K562 (cell line): Measurements from ENCODE around the gene SLC16A2. TPM values are rescaled to one million over a fixed set of nuclear protein-coding genes. Genes with fewer than 3 reads are reported as not detected.

ENCODE experiments used
- ATAC-seq: fragments of 200-7000 bp; cut with Tn5 transposase; 3 replicates; pipeline ENCODE4 v1.9.1; 2020; ENCODE audit warnings: moderate library complexity
- BruUV-seq: library from RNA; stranded (reverse); fragments of 400-500 nt; replicated peaks from 2 replicates; lab custom pipeline; 2021; lab: Mats Ljungman, UMichigan
- CTCF ChIA-PET: fragments of 300-600 bp; formaldehyde crosslinking; extraction: SDS; loops from one replicate; lab custom pipeline; 2021; ENCODE audit warnings: low intra/inter-chr PET ratio; lab: Yijun Ruan, JAX
- POLR2A ChIA-PET: fragments of 300-600, 350-650 bp; sonication (Branson Sonifier 250); formaldehyde crosslinking; extraction: SDS; loops from one replicate; lab custom pipeline; 2021; ENCODE audit warnings: antibody characterized with exemption, inconsistent platforms; lab: Yijun Ruan, JAX
- DNase-seq, 4 experiments: peaks; one replicate each; pipeline versions ENCODE4 v3.0.0 to v3.0.0-alpha.2; 2011 to 2018; ENCODE audit warnings: low spot score in 3 of 4, mixed read lengths in 3 of 4; ENCODE audit errors: extremely low read depth in 1 of 4
- FAIRE-seq: peaks from 2 replicates; lab custom pipeline; 2011; peaks lifted over from hg19 to GRCh38; lab: Jason Lieb, UNC
- H2AFZ ChIP-seq: 2 replicates; pipeline ENCODE4 v1.6.0; 2011; ENCODE audit warnings: low read depth, low read length, control low read depth, inconsistent platforms
- H3K27ac ChIP-seq: fragments of 200-600 bp; 3 replicates; pipeline ENCODE4 v1.8.0; 2011; ENCODE audit warnings: low read depth, mild to moderate bottlenecking, control low read depth, inconsistent platforms, low read length, moderate library complexity, mixed read lengths; ENCODE audit errors: extremely low read depth
- H3K27me3 ChIP-seq, 2 experiments: fragments of 300-600 bp in 1 of 2; 2 replicates in 1 of 2; 3 replicates in 1 of 2; pipeline versions ENCODE4 v1.6.0 to v1.8.0; 2011; ENCODE audit warnings: inconsistent platforms in 2 of 2, low read length in 2 of 2, mild to moderate bottlenecking in 1 of 2, mixed read lengths in 1 of 2, moderate library complexity in 1 of 2; ENCODE audit not compliant: control insufficient read depth in 2 of 2, insufficient read depth in 2 of 2
- H3K36me3 ChIP-seq: fragments of 300-600 bp; 3 replicates; pipeline ENCODE4 v1.8.0; 2011; ENCODE audit warnings: mild to moderate bottlenecking, low read length, inconsistent platforms; ENCODE audit not compliant: control insufficient read depth, insufficient read depth
- H3K4me1 ChIP-seq, 2 experiments: fragments of 200-600 bp in 1 of 2; replicated peaks in 1 of 2; 2 replicates in 1 of 2; 3 replicates in 1 of 2; pipeline versions ENCODE4 v1.5.1 to v1.8.0; 2011; ENCODE audit warnings: inconsistent platforms in 2 of 2, low read length in 2 of 2, mild to moderate bottlenecking in 1 of 2, mixed read lengths in 1 of 2, moderate library complexity in 1 of 2; ENCODE audit not compliant: control insufficient read depth in 2 of 2, insufficient read depth in 2 of 2
- H3K4me2 ChIP-seq: 2 replicates; pipeline ENCODE4 v1.6.1; 2011; ENCODE audit warnings: low read length, control low read depth, inconsistent platforms, mixed read lengths; ENCODE audit not compliant: insufficient read depth
- H3K4me3 ChIP-seq: fragments of 200-600 bp; sonication (generic), shearing (Covaris generic); 2 replicates; pipeline ENCODE4 v1.5.1; 2016; ENCODE audit warnings: control low read depth, inconsistent platforms
- H3K79me2 ChIP-seq: fragments of 200-600 bp; 3 replicates; pipeline ENCODE4 v1.8.0; 2011; ENCODE audit warnings: low read length, inconsistent platforms; ENCODE audit not compliant: control insufficient read depth, insufficient read depth
- H3K9ac ChIP-seq, 2 experiments: 2 replicates each; pipeline versions ENCODE4 v1.6.0 to v1.6.1; 2011; ENCODE audit warnings: low read depth in 2 of 2, low read length in 2 of 2, control low read depth in 1 of 2, inconsistent platforms in 1 of 2, mild to moderate bottlenecking in 1 of 2, mixed read lengths in 1 of 2; ENCODE audit not compliant: insufficient read depth in 1 of 2
- H3K9me1 ChIP-seq: one replicate; pipeline ENCODE4 v1.6.0; 2011; ENCODE audit warnings: inconsistent platforms, mild to moderate bottlenecking, low read length, moderate library complexity; ENCODE audit not compliant: control insufficient read depth, insufficient read depth
- H3K9me3 ChIP-seq: replicated peaks from 2 replicates; pipeline ENCODE4 v1.5.1; 2011; ENCODE audit warnings: low read depth, low read length, inconsistent platforms; ENCODE audit not compliant: control insufficient read depth, insufficient read depth
- H4K20me1 ChIP-seq: replicated peaks from 2 replicates; pipeline ENCODE4 v1.6.1; 2011; ENCODE audit warnings: low read length, inconsistent platforms, mixed read lengths; ENCODE audit not compliant: control insufficient read depth, insufficient read depth
- CBFA2T3 ChIP-seq: fragments of 450-650 bp; IDR thresholded peaks from 2 replicates; pipeline ENCODE4 v1.6.1; 2017
- CEBPB ChIP-seq: fragments of 450-650 bp; IDR thresholded peaks from 2 replicates; pipeline ENCODE4 v1.6.1; 2016; ENCODE audit warnings: missing genetic modification characterization, missing compliant biosample characterization
- EHMT2 ChIP-seq: fragments of 450-650 bp; IDR thresholded peaks from 2 replicates; pipeline ENCODE4 v1.6.1; 2018; ENCODE audit warnings: antibody characterized with exemption
- GATAD2A ChIP-seq: fragments of 450-650 bp; IDR thresholded peaks from 2 replicates; pipeline ENCODE4 v1.6.1; 2017
- HDGF ChIP-seq: fragments of 450-650 bp; IDR thresholded peaks from 2 replicates; pipeline ENCODE4 v1.6.1; 2016
- MEF2D ChIP-seq: conservative IDR thresholded peaks from 2 replicates; pipeline ENCODE4 v1.6.1; 2016; ENCODE audit warnings: low read depth, missing genetic modification characterization, missing compliant biosample characterization
- POLR2G ChIP-seq: fragments of 200-400 bp; formaldehyde crosslinking; IDR thresholded peaks from 2 replicates; pipeline ENCODE4 v1.6.1; 2017; ENCODE audit warnings: low read depth, mild to moderate bottlenecking, antibody characterized with exemption, low read length, moderate library complexity
- TEAD4 ChIP-seq, 2 experiments: sonication (generic) in 1 of 2; formaldehyde crosslinking in 1 of 2; IDR thresholded peaks; 2 replicates each; pipeline versions ENCODE4 v1.6.1 to v1.8.0; 2012 to 2022; ENCODE audit warnings: borderline replicate concordance in 1 of 2, inconsistent platforms in 1 of 2, low read length in 1 of 2, mild to moderate bottlenecking in 1 of 2, missing genetic modification reagents in 1 of 2
- ZNF23 ChIP-seq: fragments of 250-450 bp; sonication (Bioruptor Pico); IDR thresholded peaks from 2 replicates; pipeline ENCODE4 v1.4.0; 2020; ENCODE audit warnings: mild to moderate bottlenecking
- ZNF253 ChIP-seq: fragments of 250-450 bp; sonication (Bioruptor Pico); conservative IDR thresholded peaks from 2 replicates; pipeline ENCODE4 v1.6.1; 2021; ENCODE audit warnings: mild to moderate bottlenecking
- ZNF354B ChIP-seq: fragments of 250-450 bp; sonication (Bioruptor Pico); IDR thresholded peaks from 2 replicates; pipeline ENCODE4 v1.4.0; 2020
- WGBS: fragments of 100-300 bp; shearing (Covaris generic); methylation state at CpG from one replicate; pipeline ENCODE4 v1.1.6; 2016; ENCODE audit warnings: low coverage, mixed read lengths; ENCODE audit not compliant: insufficient coverage; ENCODE audit errors: missing lambda C conversion rate; 5-methylcytosine and 5-hydroxymethylcytosine counted together
- in situ Hi-C: fragments of 300-500 bp; cut with MboI; formaldehyde crosslinking; loops from 4 replicates; pipeline ENCODE4 v1.15.0; 2018; ENCODE audit warnings: inconsistent platforms, mixed read lengths
- intact Hi-C: fragments of 100-400 bp; cut with micrococcal nuclease; formaldehyde crosslinking; loops from 2 replicates; pipeline ENCODE4 v1.14.2; 2022
- polyA plus RNA-seq, 8 experiments: library from polyadenylated mRNA; depleted of rRNA in 4 of 8; stranded (reverse) in 5 of 8; unstranded in 3 of 8; fragments of >200 nt; fragmentation: Nextera tagmentation in 2 of 8; fragmentation: Illumina TruSeq in 1 of 8; extraction: Ambion mirVana in 2 of 8; extraction: Trizol in 1 of 8; gene quantifications; 2 replicates each; pipeline versions ENCODE4 v1.2.1 to v1.2.3, GENCODE V29; 2011 to 2014; ENCODE audit warnings: inconsistent platforms in 1 of 8, missing spikeins in 1 of 8
- total RNA-seq, 7 experiments: library from RNA; depleted of rRNA in 6 of 7; stranded (reverse); fragments of >200 nt in 6 of 7; fragmentation: Illumina TruSeq in 2 of 7; extraction: Trizol in 2 of 7; gene quantifications; 2 replicates each; pipeline versions ENCODE4 v1.2.1 to v1.2.3, GENCODE V29; 2011 to 2021; ENCODE audit warnings: low replicate concordance in 1 of 7
- TF ChIP-seq, protein P1 (sequence below): fragments of 250-450 bp; sonication (Bioruptor Pico); IDR thresholded peaks from 2 replicates; pipeline ENCODE4 v1.9.0; 2021; ENCODE audit warnings: mild to moderate bottlenecking, inconsistent platforms

The SLC16A2 gene
- total and polyA plus RNA-seq, 9 of the 15 experiments (the other 6 are each of a cell fraction or from before 2014, with no cell fraction given) = 0.07 TPM; not detected in 8

DNA sequence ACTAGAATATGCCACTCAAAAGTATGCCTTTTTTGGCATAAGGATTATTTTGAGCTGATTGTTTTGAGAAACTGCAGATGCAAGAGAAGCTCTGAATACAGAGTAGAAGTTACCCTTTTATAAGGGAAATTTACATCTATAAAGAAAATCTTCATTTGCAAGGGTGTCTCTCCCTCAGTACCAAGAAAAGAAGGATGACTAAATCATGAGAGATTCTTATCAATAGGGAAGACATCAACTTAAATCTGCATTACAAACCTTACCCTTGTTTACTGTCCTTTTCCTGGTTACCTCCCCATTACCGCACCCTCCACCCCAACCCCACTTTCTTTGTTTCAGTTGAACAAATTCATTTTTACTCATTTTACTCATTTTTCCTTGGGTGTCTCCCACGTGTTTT lies 130.6 kb downstream of the SLC16A2 start:
- in situ Hi-C loops (no loop called here), intact Hi-C loops (loop anchor here (2.0 kb wide), 1 partner anchor 697 kb away; no protein-coding TSS in a partner anchor)
- ChIA-PET CTCF (no interaction called here), POLR2A (no interaction called here)
- 67% methylated on average over 1 of the region's 2 CpGs for WGBS
- H3K27me3 ChIP-seq = no peaks in the 10 kb centered on the region
- BruUV-seq = no TSS peak
- H3K9me1 ChIP-seq = no peaks in the 10 kb centered on the region
- no peak overlapping the region for H3K4me2 ChIP-seq
- FAIRE-seq (no peak), ATAC-seq (no peak), DNase-seq (no peak)
- no peak overlapping the region for H3K27ac ChIP-seq
- H3K4me3 ChIP-seq = no peak overlapping the region
- no peaks in the 10 kb centered on the region for H3K9me3 ChIP-seq
- H4K20me1 ChIP-seq = no peaks in the 10 kb centered on the region
- H3K9ac ChIP-seq = no peak overlapping the region
- H3K79me2 ChIP-seq = no peaks in the 10 kb centered on the region
- H3K36me3 ChIP-seq = no peaks in the 10 kb centered on the region
- no peak overlapping the region for H2AFZ ChIP-seq
- TF ChIP-seq EHMT2 (no peak), CEBPB (tag) (no peak), ZNF253 (CRISPR knock-in tag) (no peak), MEF2D (tag) (no peak), ZNF354B (CRISPR knock-in tag) (no peak), POLR2G (no peak), HDGF (no peak), ZNF23 (CRISPR knock-in tag) (no peak), GATAD2A (no peak), CBFA2T3 (no peak), TEAD4 (IDR thresholded peaks at IDR 0.05; ENCODE audit: low read length) (no peak), TEAD4 (CRISPR knock-in tag; IDR thresholded peaks at IDR 0.05; ENCODE audit: borderline replicate concordance) (no peak)
- TF ChIP-seq, protein P1, sequence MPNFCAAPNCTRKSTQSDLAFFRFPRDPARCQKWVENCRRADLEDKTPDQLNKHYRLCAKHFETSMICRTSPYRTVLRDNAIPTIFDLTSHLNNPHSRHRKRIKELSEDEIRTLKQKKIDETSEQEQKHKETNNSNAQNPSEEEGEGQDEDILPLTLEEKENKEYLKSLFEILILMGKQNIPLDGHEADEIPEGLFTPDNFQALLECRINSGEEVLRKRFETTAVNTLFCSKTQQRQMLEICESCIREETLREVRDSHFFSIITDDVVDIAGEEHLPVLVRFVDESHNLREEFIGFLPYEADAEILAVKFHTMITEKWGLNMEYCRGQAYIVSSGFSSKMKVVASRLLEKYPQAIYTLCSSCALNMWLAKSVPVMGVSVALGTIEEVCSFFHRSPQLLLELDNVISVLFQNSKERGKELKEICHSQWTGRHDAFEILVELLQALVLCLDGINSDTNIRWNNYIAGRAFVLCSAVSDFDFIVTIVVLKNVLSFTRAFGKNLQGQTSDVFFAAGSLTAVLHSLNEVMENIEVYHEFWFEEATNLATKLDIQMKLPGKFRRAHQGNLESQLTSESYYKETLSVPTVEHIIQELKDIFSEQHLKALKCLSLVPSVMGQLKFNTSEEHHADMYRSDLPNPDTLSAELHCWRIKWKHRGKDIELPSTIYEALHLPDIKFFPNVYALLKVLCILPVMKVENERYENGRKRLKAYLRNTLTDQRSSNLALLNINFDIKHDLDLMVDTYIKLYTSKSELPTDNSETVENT = no peak
- no peaks in the 10 kb centered on the region for H3K4me1 ChIP-seq
